VCaP (cell line): ENCODE results near the gene TRIM13.
"Not testable (repeated sequence)": the region's sequence is repeated elsewhere in the genome, so short reads cannot be mapped to it uniquely, and the experiment has no call there.

Experiments
- H3K27ac ChIP-seq: fragments of 450-650 bp; 2 replicates; pipeline ENCODE4 v1.5.1; 2017
- TF ChIP-seq, protein P1 (sequence below): fragments of 450-650 bp; conservative IDR thresholded peaks from 2 replicates; pipeline ENCODE4 v1.5.1; 2017; ENCODE audit warnings: mild to moderate bottlenecking, moderate library complexity

Gene TRIM13

DNA sequence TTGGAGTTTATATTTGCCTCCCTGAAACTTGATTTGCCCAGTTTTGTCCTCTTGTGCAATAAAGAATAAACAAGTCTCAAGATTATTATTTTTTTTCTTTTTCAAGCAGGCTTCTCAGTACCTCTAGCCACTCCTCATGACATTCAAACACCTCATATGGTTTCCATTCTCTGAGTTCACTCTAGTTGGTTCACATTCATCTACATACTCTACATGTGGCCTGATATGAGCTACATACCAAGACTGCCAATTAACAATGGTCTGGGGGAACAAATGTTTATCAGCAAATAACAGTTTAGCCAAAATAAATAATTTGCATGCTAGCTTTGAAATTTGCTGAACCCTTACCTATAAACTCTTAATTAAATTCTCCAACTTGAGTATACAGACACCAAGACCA, 40.9 kb downstream of the TRIM13 start:
- TF ChIP-seq, protein P1, sequence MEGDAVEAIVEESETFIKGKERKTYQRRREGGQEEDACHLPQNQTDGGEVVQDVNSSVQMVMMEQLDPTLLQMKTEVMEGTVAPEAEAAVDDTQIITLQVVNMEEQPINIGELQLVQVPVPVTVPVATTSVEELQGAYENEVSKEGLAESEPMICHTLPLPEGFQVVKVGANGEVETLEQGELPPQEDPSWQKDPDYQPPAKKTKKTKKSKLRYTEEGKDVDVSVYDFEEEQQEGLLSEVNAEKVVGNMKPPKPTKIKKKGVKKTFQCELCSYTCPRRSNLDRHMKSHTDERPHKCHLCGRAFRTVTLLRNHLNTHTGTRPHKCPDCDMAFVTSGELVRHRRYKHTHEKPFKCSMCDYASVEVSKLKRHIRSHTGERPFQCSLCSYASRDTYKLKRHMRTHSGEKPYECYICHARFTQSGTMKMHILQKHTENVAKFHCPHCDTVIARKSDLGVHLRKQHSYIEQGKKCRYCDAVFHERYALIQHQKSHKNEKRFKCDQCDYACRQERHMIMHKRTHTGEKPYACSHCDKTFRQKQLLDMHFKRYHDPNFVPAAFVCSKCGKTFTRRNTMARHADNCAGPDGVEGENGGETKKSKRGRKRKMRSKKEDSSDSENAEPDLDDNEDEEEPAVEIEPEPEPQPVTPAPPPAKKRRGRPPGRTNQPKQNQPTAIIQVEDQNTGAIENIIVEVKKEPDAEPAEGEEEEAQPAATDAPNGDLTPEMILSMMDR = no peak
- no peak overlapping the region for H3K27ac ChIP-seq

DNA sequence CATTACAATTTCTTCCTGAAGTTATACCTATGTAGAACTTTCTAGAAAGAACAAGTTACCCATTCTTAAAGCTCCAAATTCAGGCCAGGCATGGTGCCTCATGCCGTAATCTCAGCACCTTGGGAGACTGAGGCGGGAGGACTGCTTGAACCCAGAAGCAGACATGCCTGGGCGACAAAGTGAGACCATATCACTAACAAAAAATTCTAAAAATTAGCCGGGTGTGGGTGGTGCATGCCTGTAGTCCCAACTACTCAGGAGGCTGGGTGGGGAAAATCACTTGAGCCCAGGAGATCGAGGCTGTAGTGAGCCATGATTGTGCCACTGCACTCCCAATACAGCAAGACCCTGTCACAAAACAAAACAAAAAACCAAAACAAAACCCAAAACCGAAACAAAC, 41.4 kb downstream of the TRIM13 start:
- no peak overlapping the region for H3K27ac ChIP-seq
- TF ChIP-seq, protein P1 = no peak

DNA sequence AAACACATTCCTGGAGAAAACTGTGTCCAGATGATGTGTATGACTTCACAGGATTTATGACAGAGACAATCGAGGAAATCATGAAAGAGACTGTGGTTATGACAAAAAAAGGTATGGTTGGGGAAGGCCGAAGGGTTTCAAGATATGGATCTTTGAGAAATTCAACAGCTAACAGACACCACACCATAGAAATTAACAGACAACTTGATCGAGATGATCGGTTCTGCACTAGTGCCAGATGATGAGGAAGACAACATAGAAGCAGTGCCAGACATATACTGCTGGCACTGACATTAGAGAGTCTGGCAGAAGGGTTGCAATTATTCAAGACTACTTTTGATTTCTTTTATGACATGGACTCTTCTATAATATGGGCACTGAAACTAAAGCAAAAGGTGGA, 55.6 kb downstream of the TRIM13 start:
- TF ChIP-seq, protein P1 = no peak
- H3K27ac ChIP-seq = no peak overlapping the region

DNA sequence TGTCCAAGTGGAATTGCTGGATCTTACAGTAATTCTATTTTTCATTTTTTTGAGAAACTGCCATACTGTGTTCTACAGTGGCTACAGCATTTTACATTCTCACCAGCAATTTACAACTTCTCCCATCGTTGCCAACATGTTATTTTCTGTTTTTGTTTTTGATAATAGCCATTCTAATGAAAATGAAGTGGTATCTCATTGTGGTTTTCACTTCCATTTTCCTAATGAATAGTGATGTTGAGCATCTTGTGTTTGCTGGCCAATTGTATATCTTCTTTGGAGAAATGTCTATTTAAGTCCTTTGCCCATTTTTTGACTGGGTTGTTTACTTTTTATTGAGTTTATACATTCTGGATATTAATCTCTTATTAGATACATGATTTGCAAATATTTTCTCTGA, 57.0 kb downstream of the TRIM13 start:
- TF ChIP-seq, protein P1 = no peak
- no peak overlapping the region for H3K27ac ChIP-seq

DNA sequence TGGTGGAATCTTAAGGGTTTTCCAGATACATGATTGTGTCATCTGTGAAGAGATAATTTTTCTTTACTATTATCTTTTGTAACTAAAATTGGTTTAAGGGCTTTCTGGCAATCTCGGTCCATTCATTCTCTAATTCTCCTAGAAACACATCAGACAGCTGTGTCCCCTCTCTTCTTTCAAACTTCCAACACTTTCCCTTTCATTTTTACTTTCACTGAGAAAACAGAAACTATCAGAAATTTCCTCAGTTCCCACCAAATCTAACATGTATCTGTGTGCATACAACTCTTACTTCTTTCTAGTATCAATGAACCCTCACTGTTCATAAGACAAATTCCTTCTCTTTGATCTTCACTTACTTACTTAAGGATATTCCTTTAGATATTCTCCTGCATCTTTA, 58.6 kb downstream of the TRIM13 start:
- no peak overlapping the region for H3K27ac ChIP-seq
- TF ChIP-seq, protein P1 = no peak

DNA sequence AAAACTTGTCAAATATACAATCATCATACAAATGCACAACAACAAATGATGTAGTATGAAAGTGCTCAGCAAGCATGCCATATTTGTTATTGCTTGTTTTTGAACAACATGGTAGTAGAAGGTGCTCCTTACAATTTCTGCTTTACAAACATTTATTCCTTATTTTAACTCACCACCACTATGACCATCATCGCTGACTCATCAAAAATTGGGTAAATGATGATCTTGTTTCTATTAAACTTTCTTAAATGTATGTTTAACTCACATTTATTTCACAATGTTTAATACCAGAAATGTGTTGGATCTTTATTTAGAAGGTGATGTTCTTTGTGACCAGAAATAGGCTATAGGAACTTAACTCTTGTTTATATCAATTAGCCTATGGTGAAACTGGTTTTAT, 63.9 kb downstream of the TRIM13 start:
- H3K27ac ChIP-seq = no peak overlapping the region
- TF ChIP-seq, protein P1 = no peak

DNA sequence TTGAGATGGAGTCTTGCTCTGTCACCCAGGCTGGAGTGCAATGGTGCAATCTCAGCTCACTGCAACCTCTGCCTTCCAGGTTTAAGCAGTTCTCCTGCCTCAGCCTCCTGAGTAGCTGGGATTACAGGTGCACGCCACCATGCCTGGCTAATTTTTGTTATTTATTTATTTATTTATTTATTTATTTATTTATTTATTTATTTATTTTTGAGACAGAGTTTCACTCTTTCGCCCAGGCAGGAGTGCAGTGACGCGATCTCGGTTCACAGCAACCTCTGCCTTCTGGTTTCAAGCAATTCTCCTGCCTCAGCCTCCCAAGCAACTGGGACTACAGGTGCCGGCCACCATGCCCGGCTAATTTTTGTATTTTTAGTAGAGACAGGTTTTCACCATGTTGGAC, 65.5 kb downstream of the TRIM13 start:
- not testable (repeated sequence) for H3K27ac ChIP-seq

DNA sequence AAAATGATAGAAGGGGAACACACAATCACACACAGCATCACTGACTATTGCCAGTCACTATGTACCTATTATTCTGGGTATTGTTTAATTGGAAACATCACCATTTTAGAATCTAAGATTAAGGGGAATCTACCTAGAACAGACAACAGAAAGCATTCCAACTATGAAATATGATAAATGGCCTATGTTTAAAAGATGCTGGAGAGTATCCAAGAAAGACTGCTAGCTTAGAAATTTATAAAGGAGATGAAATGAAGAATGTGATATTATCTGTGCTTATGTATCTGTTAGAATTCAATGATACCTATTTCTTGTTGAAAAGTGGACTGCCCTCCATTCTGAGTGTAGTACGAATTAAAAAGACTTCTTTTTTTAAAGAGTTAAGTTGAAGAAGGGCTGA, 68.9 kb downstream of the TRIM13 start:
- TF ChIP-seq, protein P1 = no peak

More for the DNA sequence above, 68.9 kb downstream of the TRIM13 start:
- 0 out of 2 replicates have a peak overlapping the region, but pooled peaks have one; percentile 13 for H3K27ac ChIP-seq
